Breast epithelium (tissue), 3 donors: ENCODE measurements around the gene REV3L.

Experiments used
- POLR2A ChIP-seq: fragments of 450-650 bp; IDR thresholded peaks from one replicate; pipeline ENCODE4 v1.6.1; 2016; ENCODE audit warnings: antibody characterized with exemption, mild to moderate bottlenecking, moderate library complexity
- TF ChIP-seq, protein P1 (sequence below), 3 donors: fragments of 450-650 bp; IDR thresholded peaks; one replicate each; pipeline ENCODE4 v1.5.1; 2016 to 2017; ENCODE audit warnings: antibody characterized with exemption in 3 of 3, mild to moderate bottlenecking in 3 of 3, moderate library complexity in 3 of 3

DNA sequence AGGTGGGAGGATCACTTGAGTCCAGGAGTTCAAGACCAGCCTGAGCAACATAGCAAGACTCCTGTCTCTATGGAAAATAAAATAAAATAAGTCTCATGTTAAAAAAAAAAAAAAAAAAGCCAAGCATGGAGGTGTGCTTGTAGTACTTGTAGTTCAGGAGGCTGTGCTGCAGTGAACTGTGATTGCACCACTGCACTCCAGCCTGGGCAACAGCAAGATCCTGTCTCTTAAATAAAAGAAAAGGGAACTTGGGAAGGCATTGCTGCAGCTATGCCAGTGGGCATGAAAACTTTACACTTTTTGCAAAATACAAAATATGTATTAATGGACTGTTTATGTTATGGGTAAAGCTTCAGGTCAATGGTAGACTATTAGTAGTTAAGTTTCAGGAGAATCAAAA is 37.5 kb upstream of the REV3L start:
- TF ChIP-seq, protein P1, sequence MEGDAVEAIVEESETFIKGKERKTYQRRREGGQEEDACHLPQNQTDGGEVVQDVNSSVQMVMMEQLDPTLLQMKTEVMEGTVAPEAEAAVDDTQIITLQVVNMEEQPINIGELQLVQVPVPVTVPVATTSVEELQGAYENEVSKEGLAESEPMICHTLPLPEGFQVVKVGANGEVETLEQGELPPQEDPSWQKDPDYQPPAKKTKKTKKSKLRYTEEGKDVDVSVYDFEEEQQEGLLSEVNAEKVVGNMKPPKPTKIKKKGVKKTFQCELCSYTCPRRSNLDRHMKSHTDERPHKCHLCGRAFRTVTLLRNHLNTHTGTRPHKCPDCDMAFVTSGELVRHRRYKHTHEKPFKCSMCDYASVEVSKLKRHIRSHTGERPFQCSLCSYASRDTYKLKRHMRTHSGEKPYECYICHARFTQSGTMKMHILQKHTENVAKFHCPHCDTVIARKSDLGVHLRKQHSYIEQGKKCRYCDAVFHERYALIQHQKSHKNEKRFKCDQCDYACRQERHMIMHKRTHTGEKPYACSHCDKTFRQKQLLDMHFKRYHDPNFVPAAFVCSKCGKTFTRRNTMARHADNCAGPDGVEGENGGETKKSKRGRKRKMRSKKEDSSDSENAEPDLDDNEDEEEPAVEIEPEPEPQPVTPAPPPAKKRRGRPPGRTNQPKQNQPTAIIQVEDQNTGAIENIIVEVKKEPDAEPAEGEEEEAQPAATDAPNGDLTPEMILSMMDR (IDR thresholded peaks at IDR 0.05): no peak
- TF ChIP-seq POLR2A: no peak
